ENCODE results near the gene MYO16. TPM values are rescaled to one million over a fixed set of nuclear protein-coding genes. Genes with fewer than 3 reads are reported as not detected.

The MYO16 gene
- total RNA-seq, 1 donor from 2014 or later = not detected

GRCh38 chr13:108960006-108960405 is 330.6 kb downstream of the MYO16 start:
- Histone ChIP-seq H3K4me1 (peaks cover 3 to 10% of the 10 kb centered on the region in 2 donors), H3K9me3 (no peaks in the 10 kb centered on the region), H3K36me3 (no peaks in the 10 kb centered on the region), H3K27me3 (no peaks in the 10 kb centered on the region), H3K4me3 (no peak overlapping the region), H3K27ac (peak overlapping the region in 1 of 2 donors; percentile 3)
- TF ChIP-seq, protein P1, sequence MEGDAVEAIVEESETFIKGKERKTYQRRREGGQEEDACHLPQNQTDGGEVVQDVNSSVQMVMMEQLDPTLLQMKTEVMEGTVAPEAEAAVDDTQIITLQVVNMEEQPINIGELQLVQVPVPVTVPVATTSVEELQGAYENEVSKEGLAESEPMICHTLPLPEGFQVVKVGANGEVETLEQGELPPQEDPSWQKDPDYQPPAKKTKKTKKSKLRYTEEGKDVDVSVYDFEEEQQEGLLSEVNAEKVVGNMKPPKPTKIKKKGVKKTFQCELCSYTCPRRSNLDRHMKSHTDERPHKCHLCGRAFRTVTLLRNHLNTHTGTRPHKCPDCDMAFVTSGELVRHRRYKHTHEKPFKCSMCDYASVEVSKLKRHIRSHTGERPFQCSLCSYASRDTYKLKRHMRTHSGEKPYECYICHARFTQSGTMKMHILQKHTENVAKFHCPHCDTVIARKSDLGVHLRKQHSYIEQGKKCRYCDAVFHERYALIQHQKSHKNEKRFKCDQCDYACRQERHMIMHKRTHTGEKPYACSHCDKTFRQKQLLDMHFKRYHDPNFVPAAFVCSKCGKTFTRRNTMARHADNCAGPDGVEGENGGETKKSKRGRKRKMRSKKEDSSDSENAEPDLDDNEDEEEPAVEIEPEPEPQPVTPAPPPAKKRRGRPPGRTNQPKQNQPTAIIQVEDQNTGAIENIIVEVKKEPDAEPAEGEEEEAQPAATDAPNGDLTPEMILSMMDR (IDR thresholded peaks at IDR 0.05) = no peak
- intact Hi-C loops (cut with DNase I) = loop anchor here (2.0 to 5.0 kb wide), 2 partner anchors 1149 to 1162 kb away; no protein-coding TSS in a partner anchor
- no peak for DNase-seq (ENCODE audit: low spot score in 2 of 2)

DNA sequence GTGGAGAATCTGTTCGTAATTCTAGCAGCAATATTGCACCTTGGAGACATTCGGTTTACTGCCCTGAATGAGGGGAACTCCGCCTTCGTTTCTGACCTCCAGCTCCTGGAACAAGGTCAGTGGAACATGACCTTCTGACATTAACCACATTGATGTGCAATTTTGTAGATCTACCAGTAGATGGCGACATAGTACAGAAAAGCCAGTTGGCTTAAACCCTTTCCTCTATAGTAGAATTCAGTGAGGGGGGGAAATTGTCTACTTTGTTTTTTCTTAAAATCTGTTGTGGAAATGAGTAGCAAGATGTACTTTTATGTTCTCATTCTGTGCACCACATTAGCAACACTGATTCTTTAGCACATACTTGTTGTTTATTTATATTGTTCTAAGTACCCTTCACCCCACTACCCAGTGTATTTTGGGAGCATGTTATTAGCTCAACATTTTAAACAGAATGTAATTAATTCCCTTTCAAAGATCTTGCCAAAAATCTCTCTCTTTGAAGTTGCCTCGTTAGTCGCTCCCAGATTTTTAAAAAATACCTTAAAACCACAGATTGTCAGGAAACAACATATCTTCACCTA is 332.2 kb downstream of the MYO16 start:
- Histone ChIP-seq H3K4me1 (peaks cover 3 to 10% of the 10 kb centered on the region in 2 donors), H3K36me3 (no peaks in the 10 kb centered on the region), H3K4me3 (no peak overlapping the region), H3K27me3 (no peaks in the 10 kb centered on the region), H3K9me3 (no peaks in the 10 kb centered on the region), H3K27ac (no peak overlapping the region)
- TF ChIP-seq, protein P1 (IDR thresholded peaks at IDR 0.05) = peak; percentile 77 to 91 (median 80)
- DNase-seq (ENCODE audit: low spot score in 2 of 2) = no peak
- intact Hi-C loops (cut with DNase I) = loop anchor here (2.0 to 5.0 kb wide), 2 partner anchors 1147 to 1161 kb away; no protein-coding TSS in a partner anchor

- no peaks in the 10 kb centered on the region for H3K27me3 ChIP-seq
- no peaks in the 10 kb centered on the region for H3K36me3 ChIP-seq
- H3K4me1 ChIP-seq = peaks cover 0 to 8% of the 10 kb centered on the region in 2 donors
- H3K4me3 ChIP-seq = no peak overlapping the region
- no peaks in the 10 kb centered on the region for H3K9me3 ChIP-seq
- intact Hi-C loops (cut with DNase I) = loop anchor here (5.0 kb wide), 1 partner anchor 1160 kb away; no protein-coding TSS in a partner anchor
- no peak overlapping the region for H3K27ac ChIP-seq
- TF ChIP-seq, protein P1 (IDR thresholded peaks at IDR 0.05) = no peak
- no peak for DNase-seq (ENCODE audit: low spot score in 2 of 2)
Observed at GRCh38 chr13:108962654-108963053, 333.2 kb downstream of the MYO16 start.

GRCh38 chr13:108963276-108963810 is 333.9 kb downstream of the MYO16 start:
- TF ChIP-seq, protein P1 (IDR thresholded peaks at IDR 0.05) = no peak
- Histone ChIP-seq H3K4me1 (peaks cover 0 to 8% of the 10 kb centered on the region in 2 donors), H3K27me3 (no peaks in the 10 kb centered on the region), H3K27ac (no peak overlapping the region), H3K4me3 (no peak overlapping the region), H3K36me3 (no peaks in the 10 kb centered on the region), H3K9me3 (no peaks in the 10 kb centered on the region)
- no peak for DNase-seq (ENCODE audit: low spot score in 2 of 2)
- intact Hi-C loops (cut with DNase I) = loop anchor here (5.0 kb wide), 1 partner anchor 1159 kb away; no protein-coding TSS in a partner anchor

GRCh38 chr13:108963846-108964600 is 334.6 kb downstream of the MYO16 start:
- Histone ChIP-seq H3K36me3 (no peaks in the 10 kb centered on the region), H3K27me3 (no peaks in the 10 kb centered on the region), H3K4me3 (no peak overlapping the region), H3K27ac (no peak overlapping the region), H3K4me1 (peaks cover 0 to 3% of the 10 kb centered on the region in 2 donors), H3K9me3 (no peaks in the 10 kb centered on the region)
- TF ChIP-seq, protein P1 (IDR thresholded peaks at IDR 0.05) = no peak
- DNase-seq (ENCODE audit: low spot score in 2 of 2) = no peak
- intact Hi-C loops (cut with DNase I) = loop anchor here (2.0 to 5.0 kb wide), 2 partner anchors 817 to 1158 kb away; no protein-coding TSS in a partner anchor

All from ascending aorta (tissue), 2 donors.